SU-DHL-6 (cell line): ENCODE data around the gene PDP2.

ENCODE experiments used
- EZH2phosphoT487 ChIP-seq: fragments of 200-600 bp; sonication (generic), shearing (Covaris generic); conservative IDR thresholded peaks from 2 replicates; pipeline ENCODE4 v1.6.1; 2018; ENCODE audit warnings: mild to moderate bottlenecking, antibody characterized with exemption, low read length, moderate library complexity, mixed read lengths
- TF ChIP-seq, protein P1 (sequence below): fragments of 200-600 bp; sonication (generic); IDR thresholded peaks from one replicate; pipeline ENCODE4 v1.5.1; 2017; ENCODE audit warnings: antibody characterized with exemption, mild to moderate bottlenecking, low read length, moderate library complexity; ENCODE audit not compliant: insufficient read depth, poor library complexity, severe bottlenecking

DNA sequence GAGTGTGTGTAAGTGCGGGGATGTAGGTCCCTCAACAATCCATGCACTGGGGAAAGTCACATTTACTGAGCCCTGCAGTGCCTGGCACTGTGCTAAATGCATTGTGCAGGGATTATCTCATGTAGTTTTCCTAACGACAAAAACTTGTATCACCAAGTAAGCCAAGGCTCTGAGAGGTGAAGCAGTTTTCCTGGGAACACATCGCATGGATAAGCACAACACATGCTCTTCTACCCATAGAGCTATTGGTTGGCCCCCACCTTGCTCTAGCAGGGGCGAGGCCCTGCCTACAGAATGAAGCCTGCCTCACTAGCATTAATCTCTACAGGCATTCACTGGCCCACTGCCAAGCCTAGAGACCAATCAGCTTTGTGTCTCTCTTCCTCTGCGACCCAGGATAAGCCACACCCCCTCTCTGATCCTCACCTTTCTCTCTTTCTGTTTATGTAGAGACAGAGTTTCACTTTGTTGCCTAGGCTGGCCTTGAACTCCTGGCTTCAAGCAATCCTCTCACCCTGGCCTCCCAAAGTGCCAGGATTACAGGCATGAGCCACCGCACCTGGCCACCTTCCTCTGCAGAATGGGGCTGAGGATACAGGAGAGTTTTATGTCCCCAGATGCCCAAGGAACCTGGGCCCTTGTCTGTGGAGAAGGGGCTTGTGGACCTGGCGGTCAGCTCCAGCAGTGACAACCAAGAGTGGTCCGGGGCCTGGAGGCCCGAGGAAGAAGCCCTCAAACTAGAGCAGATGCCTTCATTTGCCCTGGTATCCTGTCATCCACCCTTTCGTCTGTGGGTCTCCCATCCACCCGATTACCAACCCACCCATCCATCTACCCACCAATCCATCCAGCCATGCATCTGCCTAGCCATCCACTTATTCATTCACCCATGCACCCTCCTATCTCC lies 25.6 kb downstream of the PDP2 start:
- TF ChIP-seq, protein P1, sequence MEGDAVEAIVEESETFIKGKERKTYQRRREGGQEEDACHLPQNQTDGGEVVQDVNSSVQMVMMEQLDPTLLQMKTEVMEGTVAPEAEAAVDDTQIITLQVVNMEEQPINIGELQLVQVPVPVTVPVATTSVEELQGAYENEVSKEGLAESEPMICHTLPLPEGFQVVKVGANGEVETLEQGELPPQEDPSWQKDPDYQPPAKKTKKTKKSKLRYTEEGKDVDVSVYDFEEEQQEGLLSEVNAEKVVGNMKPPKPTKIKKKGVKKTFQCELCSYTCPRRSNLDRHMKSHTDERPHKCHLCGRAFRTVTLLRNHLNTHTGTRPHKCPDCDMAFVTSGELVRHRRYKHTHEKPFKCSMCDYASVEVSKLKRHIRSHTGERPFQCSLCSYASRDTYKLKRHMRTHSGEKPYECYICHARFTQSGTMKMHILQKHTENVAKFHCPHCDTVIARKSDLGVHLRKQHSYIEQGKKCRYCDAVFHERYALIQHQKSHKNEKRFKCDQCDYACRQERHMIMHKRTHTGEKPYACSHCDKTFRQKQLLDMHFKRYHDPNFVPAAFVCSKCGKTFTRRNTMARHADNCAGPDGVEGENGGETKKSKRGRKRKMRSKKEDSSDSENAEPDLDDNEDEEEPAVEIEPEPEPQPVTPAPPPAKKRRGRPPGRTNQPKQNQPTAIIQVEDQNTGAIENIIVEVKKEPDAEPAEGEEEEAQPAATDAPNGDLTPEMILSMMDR: no peak
- TF ChIP-seq EZH2phosphoT487: no peak
